GM18867 (cell line): ENCODE data around the gene CD164L2.
A peak's percentile ranks its signal among the peaks of the same experiment; 100 is the strongest.

ENCODE experiments used
- ATAC-seq: cut with Tn5 transposase; IDR thresholded peaks from one replicate; pipeline ENCODE4 v1.9.1; 2021; ENCODE audit warnings: mild to moderate bottlenecking, moderate library complexity; ENCODE audit not compliant: unreplicated experiment

The CD164L2 gene

GRCh38 chr1:27365372-27366112 lies 17.6 kb downstream of the CD164L2 start:
- peak; percentile 38 for ATAC-seq

- ATAC-seq = no peak
Measured at GRCh38 chr1:27364696-27365371, 18.3 kb downstream of the CD164L2 start.

- no peak for ATAC-seq
Measured at GRCh38 chr1:27363766-27364695, 19.1 kb downstream of the CD164L2 start.

- ATAC-seq = no peak
Measured at GRCh38 chr1:27361553-27361952, 21.6 kb downstream of the CD164L2 start.

- no peak for ATAC-seq
Measured at GRCh38 chr1:27361044-27361402, 22.1 kb downstream of the CD164L2 start.

GRCh38 chr1:27360159-27361043 lies 22.7 kb downstream of the CD164L2 start:
- ATAC-seq = no peak

- no peak for ATAC-seq
Measured at GRCh38 chr1:27359822-27360158, 23.3 kb downstream of the CD164L2 start.

GRCh38 chr1:27358928-27359313 lies 24.2 kb downstream of the CD164L2 start:
- no peak for ATAC-seq

GRCh38 chr1:27358038-27358927 lies 24.9 kb downstream of the CD164L2 start:
- no peak for ATAC-seq

GRCh38 chr1:27357281-27358037 lies 25.7 kb downstream of the CD164L2 start:
- ATAC-seq = peak; percentile 39

GRCh38 chr1:27356619-27357280 lies 26.4 kb downstream of the CD164L2 start:
- no peak for ATAC-seq

GRCh38 chr1:27356277-27356618 lies 26.9 kb downstream of the CD164L2 start:
- ATAC-seq = no peak

GRCh38 chr1:27355683-27356082 lies 27.4 kb downstream of the CD164L2 start:
- no peak for ATAC-seq

- ATAC-seq = no peak
Measured at GRCh38 chr1:27353629-27354028, 29.5 kb downstream of the CD164L2 start.

GRCh38 chr1:27353166-27353565 lies 30.0 kb downstream of the CD164L2 start:
- ATAC-seq = no peak

GRCh38 chr1:27351541-27352107 lies 31.5 kb downstream of the CD164L2 start:
- no peak for ATAC-seq

GRCh38 chr1:27350663-27351540 lies 32.2 kb downstream of the CD164L2 start:
- ATAC-seq = no peak
